ENCODE results near the gene TEX261.

TEX261 gene

GRCh38 chr2:70942396-70943204, 52.1 kb downstream of the TEX261 start:
- H3K27me3 ChIP-seq (ENCODE audit: low read length): no peaks in the 10 kb centered on the region
- no peaks in the 10 kb centered on the region for H3K9me3 ChIP-seq (ENCODE audit: insufficient read depth, low read length)
- TF ChIP-seq EZH2phosphoT487 (conservative IDR thresholded peaks at IDR 0.05; ENCODE audit: low read length) (no peak), CTCF (IDR thresholded peaks at IDR 0.05; ENCODE audit: insufficient read depth, low read length, poor library complexity, severe bottlenecking) (no peak)
- H3K36me3 ChIP-seq (ENCODE audit: low read length): no peaks in the 10 kb centered on the region
- H3F3A ChIP-seq (ENCODE audit: insufficient read depth): no peaks in the 10 kb centered on the region
- no peaks in the 10 kb centered on the region for H4K20me1 ChIP-seq (ENCODE audit: low read depth, low read length)
- H2AFZ ChIP-seq (ENCODE audit: low read depth, low read length, severe bottlenecking): no peak overlapping the region
- no peak overlapping the region for H3K4me2 ChIP-seq (ENCODE audit: low read depth, low read length, poor library complexity, severe bottlenecking)
- no peaks in the 10 kb centered on the region for H3K9me2 ChIP-seq (replicated peaks; ENCODE audit: insufficient read depth, low read length)
- H3K79me2 ChIP-seq (ENCODE audit: insufficient read depth, low read length): no peaks in the 10 kb centered on the region
- no peak overlapping the region for H3K27ac ChIP-seq (ENCODE audit: low read depth, low read length)
- H3K4me3 ChIP-seq (ENCODE audit: insufficient read depth, low read length, poor library complexity, severe bottlenecking): no peak overlapping the region
- H3K9ac ChIP-seq (ENCODE audit: low read length): no peak overlapping the region

- Histone ChIP-seq H3K4me2 (ENCODE audit: low read depth, low read length, poor library complexity, severe bottlenecking) (no peak overlapping the region), H3K4me3 (ENCODE audit: insufficient read depth, low read length, poor library complexity, severe bottlenecking) (no peak overlapping the region), H3K9me2 (replicated peaks; ENCODE audit: insufficient read depth, low read length) (no peaks in the 10 kb centered on the region), H3K9me3 (ENCODE audit: insufficient read depth, low read length) (no peaks in the 10 kb centered on the region), H3K27ac (ENCODE audit: low read depth, low read length) (no peak overlapping the region), H2AFZ (ENCODE audit: low read depth, low read length, severe bottlenecking) (no peak overlapping the region), H3F3A (ENCODE audit: insufficient read depth) (no peaks in the 10 kb centered on the region), H3K9ac (ENCODE audit: low read length) (no peak overlapping the region), H3K27me3 (ENCODE audit: low read length) (no peaks in the 10 kb centered on the region), H4K20me1 (ENCODE audit: low read depth, low read length) (no peaks in the 10 kb centered on the region), H3K36me3 (ENCODE audit: low read length) (no peaks in the 10 kb centered on the region), H3K79me2 (ENCODE audit: insufficient read depth, low read length) (no peaks in the 10 kb centered on the region)
- TF ChIP-seq EZH2phosphoT487 (conservative IDR thresholded peaks at IDR 0.05; ENCODE audit: low read length) (no peak), CTCF (IDR thresholded peaks at IDR 0.05; ENCODE audit: insufficient read depth, low read length, poor library complexity, severe bottlenecking) (no peak)
Observed at GRCh38 chr2:70941701-70942100, 53.0 kb downstream of the TEX261 start.

- no peak for TF ChIP-seq EZH2phosphoT487 (conservative IDR thresholded peaks at IDR 0.05; ENCODE audit: low read length)
- TF ChIP-seq CTCF (IDR thresholded peaks at IDR 0.05; ENCODE audit: insufficient read depth, low read length, poor library complexity, severe bottlenecking): no peak
- no peaks in the 10 kb centered on the region for H3K9me3 ChIP-seq (ENCODE audit: insufficient read depth, low read length)
Observed at GRCh38 chr2:70941186-70941585, 53.5 kb downstream of the TEX261 start.

More at GRCh38 chr2:70941186-70941585, 53.5 kb downstream of the TEX261 start:
- Histone ChIP-seq H4K20me1 (ENCODE audit: low read depth, low read length) (no peaks in the 10 kb centered on the region), H2AFZ (ENCODE audit: low read depth, low read length, severe bottlenecking) (no peak overlapping the region), H3K9me2 (replicated peaks; ENCODE audit: insufficient read depth, low read length) (no peaks in the 10 kb centered on the region), H3K27me3 (ENCODE audit: low read length) (no peaks in the 10 kb centered on the region), H3K79me2 (ENCODE audit: insufficient read depth, low read length) (no peaks in the 10 kb centered on the region), H3K9ac (ENCODE audit: low read length) (no peak overlapping the region), H3K4me3 (ENCODE audit: insufficient read depth, low read length, poor library complexity, severe bottlenecking) (no peak overlapping the region), H3K27ac (ENCODE audit: low read depth, low read length) (no peak overlapping the region), H3K4me2 (ENCODE audit: low read depth, low read length, poor library complexity, severe bottlenecking) (no peak overlapping the region), H3F3A (ENCODE audit: insufficient read depth) (no peaks in the 10 kb centered on the region), H3K36me3 (ENCODE audit: low read length) (no peaks in the 10 kb centered on the region)
